A549 (cell line): ENCODE data around the gene MSRB3. TPM values are rescaled to one million over a fixed set of nuclear protein-coding genes. Genes with fewer than 3 reads are reported as not detected.

Source experiments
- ATAC-seq, 2 experiments: fragments of 200-7000 bp in 1 of 2; fragments of >200 bp in 1 of 2; cut with Nextera tagmentation in 1 of 2; cut with Tn5 transposase in 1 of 2; 3 replicates each; pipeline versions ENCODE4 v1.8.0 to v1.9.1; 2018 to 2020; ENCODE audit warnings: mild to moderate bottlenecking in 1 of 2, moderate library complexity in 1 of 2
- CTCF ChIA-PET: fragments of 300-600 bp; sonication (Branson Sonifier 250); formaldehyde crosslinking; extraction: SDS; loops from one replicate; lab custom pipeline; 2021; ENCODE audit warnings: antibody characterized with exemption, inconsistent platforms; lab: Yijun Ruan, JAX
- POLR2A ChIA-PET: fragments of 350-600 bp; formaldehyde crosslinking; extraction: SDS; loops from one replicate; lab custom pipeline; 2021; ENCODE audit warnings: antibody characterized with exemption, inconsistent platforms; lab: Yijun Ruan, JAX
- DNase-seq, 2 experiments: peaks; one replicate each; pipeline versions ENCODE4 v3.0.0 to v3.0.0-alpha.2; 2011 to 2016; ENCODE audit warnings: low read depth in 1 of 2, low spot score in 1 of 2
- FAIRE-seq: peaks from 2 replicates; lab custom pipeline; 2011; peaks lifted over from hg19 to GRCh38; lab: Jason Lieb, UNC
- H3K27ac ChIP-seq, 2 experiments: fragments of >200 bp; sonication (Bioruptor Twin); formaldehyde crosslinking; 3 replicates each; pipeline ENCODE4 v1.5.1; 2016 to 2017
- H3K4me1 ChIP-seq: fragments of >200 bp; sonication (Bioruptor Twin); formaldehyde crosslinking; 3 replicates; pipeline ENCODE4 v1.6.1; 2016
- H3K4me2 ChIP-seq: fragments of >200 bp; sonication (Bioruptor Twin); formaldehyde crosslinking; 3 replicates; pipeline ENCODE4 v1.6.1; 2016
- H3K4me3 ChIP-seq: fragments of >200 bp; sonication (Bioruptor Twin); formaldehyde crosslinking; 3 replicates; pipeline ENCODE4 v1.5.1; 2016
- H3K9me3 ChIP-seq: fragments of >200 bp; sonication (Bioruptor Twin); formaldehyde crosslinking; 3 replicates; pipeline ENCODE4 v1.6.1; 2016
- CEBPB ChIP-seq, 2 experiments: fragments of >200 bp in 1 of 2; sonication (Bioruptor Twin) in 1 of 2; formaldehyde crosslinking in 1 of 2; IDR thresholded peaks; 2 replicates each; pipeline ENCODE4 v1.6.1; 2012 to 2016
- CHD4 ChIP-seq: fragments of 200-600 bp; sonication (generic); IDR thresholded peaks from 2 replicates; pipeline ENCODE4 v1.6.1; 2016; ENCODE audit warnings: antibody characterized with exemption, mild to moderate bottlenecking, borderline replicate concordance
- EHMT2 ChIP-seq: fragments of 200-600 bp; sonication (generic); IDR thresholded peaks from 2 replicates; pipeline ENCODE4 v1.6.1; 2016; ENCODE audit warnings: antibody characterized with exemption, low read depth, mild to moderate bottlenecking, moderate library complexity
- ESRRA ChIP-seq: fragments of 150-350 bp; IDR thresholded peaks from 2 replicates; pipeline ENCODE4 v1.6.1; 2014; ENCODE audit warnings: mild to moderate bottlenecking, low read length, borderline replicate concordance
- FOXS1 ChIP-seq: fragments of 250-450 bp; sonication (Bioruptor Pico); IDR thresholded peaks from 2 replicates; pipeline ENCODE4 v1.5.0; 2020; ENCODE audit warnings: mild to moderate bottlenecking, moderate library complexity
- HEYL ChIP-seq: fragments of 250-450 bp; sonication (Bioruptor Pico); IDR thresholded peaks from 2 replicates; pipeline ENCODE4 v1.8.0; 2021; ENCODE audit warnings: mild to moderate bottlenecking, moderate library complexity
- HMGXB4 ChIP-seq: fragments of 250-450 bp; sonication (Bioruptor Pico); IDR thresholded peaks from 2 replicates; pipeline ENCODE4 v1.5.0; 2021; ENCODE audit warnings: mild to moderate bottlenecking, moderate library complexity, borderline replicate concordance
- HOXB13 ChIP-seq: fragments of 250-450 bp; sonication (Bioruptor Pico); IDR thresholded peaks from 2 replicates; pipeline ENCODE4 v1.5.0; 2020; ENCODE audit warnings: low read depth, mild to moderate bottlenecking, moderate library complexity
- HOXB5 ChIP-seq: fragments of 250-450 bp; sonication (Bioruptor Pico); IDR thresholded peaks from 2 replicates; pipeline ENCODE4 v1.5.0; 2020; ENCODE audit warnings: mild to moderate bottlenecking, moderate library complexity
- JUN ChIP-seq, 2 experiments: fragments of >200 bp; sonication (Bioruptor Twin); formaldehyde crosslinking; IDR thresholded peaks; 2 replicates in 1 of 2; 3 replicates in 1 of 2; pipeline ENCODE4 v1.6.1; 2016 to 2017
- KDM5A ChIP-seq: fragments of 200-600 bp; sonication (generic); IDR thresholded peaks from 2 replicates; pipeline ENCODE4 v1.6.1; 2016; ENCODE audit warnings: antibody characterized with exemption, mild to moderate bottlenecking
- NFE2L2 ChIP-seq: fragments of 150-350 bp; conservative IDR thresholded peaks from 2 replicates; pipeline ENCODE4 v1.6.1; 2014; ENCODE audit warnings: low read length
- NPAS2 ChIP-seq: fragments of 250-450 bp; sonication (Bioruptor Pico); IDR thresholded peaks from 2 replicates; pipeline ENCODE4 v1.8.0; 2022; ENCODE audit warnings: mild to moderate bottlenecking, moderate library complexity, borderline replicate concordance
- PHF8 ChIP-seq: fragments of 200-600 bp; sonication (generic); IDR thresholded peaks from 2 replicates; pipeline ENCODE4 v1.6.1; 2016; ENCODE audit warnings: low read depth, mild to moderate bottlenecking, antibody characterized with exemption, moderate library complexity, borderline replicate concordance
- RAD21 ChIP-seq, 2 experiments: fragments of >200 bp in 1 of 2; sonication (Bioruptor Twin) in 1 of 2; formaldehyde crosslinking in 1 of 2; IDR thresholded peaks in 1 of 2; conservative IDR thresholded peaks in 1 of 2; 2 replicates in 1 of 2; 3 replicates in 1 of 2; pipeline ENCODE4 v1.6.1; 2012 to 2018; ENCODE audit warnings: inconsistent platforms in 1 of 2
- RFX5 ChIP-seq: fragments of 450-650 bp; IDR thresholded peaks from 2 replicates; pipeline ENCODE4 v1.7.1; 2014; ENCODE audit warnings: antibody characterized with exemption, mild to moderate bottlenecking, moderate library complexity
- RNF2 ChIP-seq: fragments of 200-600 bp; sonication (generic); IDR thresholded peaks from 2 replicates; pipeline ENCODE4 v1.6.1; 2016; ENCODE audit warnings: low read depth, mild to moderate bottlenecking, antibody characterized with exemption, moderate library complexity, borderline replicate concordance
- SREBF2 ChIP-seq: fragments of 450-650 bp; IDR thresholded peaks from 2 replicates; pipeline ENCODE4 v1.6.1; 2014; ENCODE audit warnings: mild to moderate bottlenecking, moderate library complexity
- TFCP2L1 ChIP-seq: fragments of 250-450 bp; sonication (Bioruptor Pico); IDR thresholded peaks from 2 replicates; pipeline ENCODE4 v1.5.0; 2021; ENCODE audit warnings: mild to moderate bottlenecking
- ZFP36 ChIP-seq: fragments of 450-650 bp; IDR thresholded peaks from 2 replicates; pipeline ENCODE4 v1.6.1; 2014; ENCODE audit warnings: borderline replicate concordance; ENCODE audit not compliant: partially characterized antibody
- ZSCAN20 ChIP-seq: fragments of 250-450 bp; sonication (Bioruptor Pico); IDR thresholded peaks from 2 replicates; pipeline ENCODE4 v1.8.0; 2022; ENCODE audit warnings: mild to moderate bottlenecking, moderate library complexity
- WGBS: methylation state at CpG from one replicate; pipeline ENCODE4 v1.1.6; 2017; ENCODE audit errors: missing lambda C conversion rate; 5-methylcytosine and 5-hydroxymethylcytosine counted together
- polyA plus RNA-seq, 4 experiments: library from polyadenylated mRNA; depleted of rRNA in 3 of 4; stranded (reverse); fragments of >200 nt; fragmentation: RNase III in 1 of 4; extraction: RNeasy Plus Mini Kit Qiagen cat#74134 plus additional on column Dnase treatment in 1 of 4; gene quantifications; 2 replicates in 3 of 4; 3 replicates in 1 of 4; pipeline ENCODE4 v1.2.3, GENCODE V29; 2011 to 2017
- TF ChIP-seq, protein P1 (sequence below): fragments of >200 bp; sonication (Bioruptor Twin); formaldehyde crosslinking; IDR thresholded peaks from 3 replicates; pipeline ENCODE4 v1.6.1; 2016
- TF ChIP-seq, protein P2 (sequence below): fragments of 250-450 bp; sonication (Bioruptor Pico); IDR thresholded peaks from 2 replicates; pipeline ENCODE4 v1.5.0; 2020; ENCODE audit warnings: low read depth, mild to moderate bottlenecking, moderate library complexity
- TF ChIP-seq, protein P3 (sequence below): fragments of >200 bp; sonication (Bioruptor Twin); formaldehyde crosslinking; IDR thresholded peaks from 2 replicates; pipeline ENCODE4 v1.6.1; 2016
- TF ChIP-seq, protein P4 (sequence below): fragments of 200-600 bp; sonication (generic); IDR thresholded peaks from 2 replicates; pipeline ENCODE4 v1.6.1; 2016; ENCODE audit warnings: antibody characterized with exemption, mild to moderate bottlenecking, moderate library complexity
- TF ChIP-seq, protein P5 (sequence below): IDR thresholded peaks from 2 replicates; pipeline ENCODE4 v1.6.1; 2012

MSRB3 gene
- polyA plus RNA-seq, 2 of the 4 experiments (the other 2 are of a cell fraction) = 25.2 to 46.1 TPM

- no peak for TF ChIP-seq EHMT2
- TF ChIP-seq ESRRA = no peak
- TF ChIP-seq, protein P1, sequence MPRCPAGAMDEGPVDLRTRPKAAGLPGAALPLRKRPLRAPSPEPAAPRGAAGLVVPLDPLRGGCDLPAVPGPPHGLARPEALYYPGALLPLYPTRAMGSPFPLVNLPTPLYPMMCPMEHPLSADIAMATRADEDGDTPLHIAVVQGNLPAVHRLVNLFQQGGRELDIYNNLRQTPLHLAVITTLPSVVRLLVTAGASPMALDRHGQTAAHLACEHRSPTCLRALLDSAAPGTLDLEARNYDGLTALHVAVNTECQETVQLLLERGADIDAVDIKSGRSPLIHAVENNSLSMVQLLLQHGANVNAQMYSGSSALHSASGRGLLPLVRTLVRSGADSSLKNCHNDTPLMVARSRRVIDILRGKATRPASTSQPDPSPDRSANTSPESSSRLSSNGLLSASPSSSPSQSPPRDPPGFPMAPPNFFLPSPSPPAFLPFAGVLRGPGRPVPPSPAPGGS = no peak
- no peak for TF ChIP-seq RAD21 (conservative IDR thresholded peaks at IDR 0.05 in 1 of 2, IDR thresholded peaks at IDR 0.05 in 1 of 2)
- TF ChIP-seq, protein P2, sequence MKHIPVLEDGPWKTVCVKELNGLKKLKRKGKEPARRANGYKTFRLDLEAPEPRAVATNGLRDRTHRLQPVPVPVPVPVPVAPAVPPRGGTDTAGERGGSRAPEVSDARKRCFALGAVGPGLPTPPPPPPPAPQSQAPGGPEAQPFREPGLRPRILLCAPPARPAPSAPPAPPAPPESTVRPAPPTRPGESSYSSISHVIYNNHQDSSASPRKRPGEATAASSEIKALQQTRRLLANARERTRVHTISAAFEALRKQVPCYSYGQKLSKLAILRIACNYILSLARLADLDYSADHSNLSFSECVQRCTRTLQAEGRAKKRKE = no peak
- TF ChIP-seq HOXB13 (CRISPR knock-in tag) = no peak
- no peak for TF ChIP-seq KDM5A
- TF ChIP-seq RFX5 = no peak
- TF ChIP-seq TFCP2L1 (CRISPR knock-in tag) = no peak
- TF ChIP-seq ZSCAN20 (CRISPR knock-in tag) = no peak
- TF ChIP-seq RNF2 = no peak
- TF ChIP-seq CEBPB (IDR thresholded peaks at IDR 0.05) = no peak
- peaks cover 6% of the 10 kb centered on the region; the same call in 1 of the 3 replicates for H3K4me1 ChIP-seq
- FAIRE-seq (peak; percentile 49), ATAC-seq (no peak), DNase-seq (no peak)
- ChIA-PET CTCF (no interaction called here), POLR2A (no interaction called here)
- H3K4me3 ChIP-seq = no peak overlapping the region
- 89% methylated on average over 4 of the region's 4 CpGs for WGBS
- H3K27ac ChIP-seq = no peak overlapping the region
- H3K9me3 ChIP-seq = peaks cover 4% of the 10 kb centered on the region; the same call in 2 of the 3 replicates
- H3K4me2 ChIP-seq = no peak overlapping the region
These were observed 111.0 kb downstream of the MSRB3 start for GRCh38 chr12:65389436-65389835.

DNA sequence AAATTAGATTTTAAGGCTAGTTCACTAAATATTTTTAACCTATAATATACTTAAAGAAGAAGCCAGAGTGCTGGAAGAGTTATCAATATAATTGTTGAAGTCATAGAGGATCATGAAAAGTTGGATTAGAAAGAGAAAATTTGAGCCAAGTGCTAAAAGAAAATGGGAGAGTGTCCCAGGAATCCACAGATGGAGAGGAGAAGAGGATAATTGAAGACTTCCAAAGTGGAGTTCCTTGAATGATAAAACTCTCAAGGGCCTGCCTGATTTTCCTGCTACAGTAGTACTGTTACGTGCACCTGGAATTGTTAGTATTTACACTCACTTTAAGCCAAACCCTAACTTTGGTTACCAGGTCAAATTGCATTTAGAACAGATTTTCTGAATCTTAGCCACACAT, 113.2 kb downstream of the MSRB3 start:
- H3K4me1 ChIP-seq = no peaks in the 10 kb centered on the region
- CTCF ChIA-PET = no interaction called here
- no peak overlapping the region for H3K4me2 ChIP-seq
- H3K27ac ChIP-seq = no peak overlapping the region
- POLR2A ChIA-PET = no interaction called here
- DNase-seq (no peak), ATAC-seq (no peak), FAIRE-seq (no peak)
- 95% methylated on average over 1 of the region's 1 CpG for WGBS
- TF ChIP-seq ZFP36 = no peak
- TF ChIP-seq HOXB5 (CRISPR knock-in tag) = no peak
- no peak for TF ChIP-seq CHD4
- TF ChIP-seq NPAS2 (CRISPR knock-in tag) = no peak
- no peak for TF ChIP-seq PHF8
- TF ChIP-seq RAD21 (conservative IDR thresholded peaks at IDR 0.05 in 1 of 2, IDR thresholded peaks at IDR 0.05 in 1 of 2) = no peak
- TF ChIP-seq FOXS1 (CRISPR knock-in tag) = no peak
- TF ChIP-seq, protein P2 = no peak
- TF ChIP-seq HMGXB4 = no peak
- no peak for TF ChIP-seq NFE2L2
- no peak for TF ChIP-seq JUN (IDR thresholded peaks at IDR 0.05)
- TF ChIP-seq, protein P3, sequence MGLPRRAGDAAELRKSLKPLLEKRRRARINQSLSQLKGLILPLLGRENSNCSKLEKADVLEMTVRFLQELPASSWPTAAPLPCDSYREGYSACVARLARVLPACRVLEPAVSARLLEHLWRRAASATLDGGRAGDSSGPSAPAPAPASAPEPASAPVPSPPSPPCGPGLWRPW = no peak
- TF ChIP-seq, protein P4, sequence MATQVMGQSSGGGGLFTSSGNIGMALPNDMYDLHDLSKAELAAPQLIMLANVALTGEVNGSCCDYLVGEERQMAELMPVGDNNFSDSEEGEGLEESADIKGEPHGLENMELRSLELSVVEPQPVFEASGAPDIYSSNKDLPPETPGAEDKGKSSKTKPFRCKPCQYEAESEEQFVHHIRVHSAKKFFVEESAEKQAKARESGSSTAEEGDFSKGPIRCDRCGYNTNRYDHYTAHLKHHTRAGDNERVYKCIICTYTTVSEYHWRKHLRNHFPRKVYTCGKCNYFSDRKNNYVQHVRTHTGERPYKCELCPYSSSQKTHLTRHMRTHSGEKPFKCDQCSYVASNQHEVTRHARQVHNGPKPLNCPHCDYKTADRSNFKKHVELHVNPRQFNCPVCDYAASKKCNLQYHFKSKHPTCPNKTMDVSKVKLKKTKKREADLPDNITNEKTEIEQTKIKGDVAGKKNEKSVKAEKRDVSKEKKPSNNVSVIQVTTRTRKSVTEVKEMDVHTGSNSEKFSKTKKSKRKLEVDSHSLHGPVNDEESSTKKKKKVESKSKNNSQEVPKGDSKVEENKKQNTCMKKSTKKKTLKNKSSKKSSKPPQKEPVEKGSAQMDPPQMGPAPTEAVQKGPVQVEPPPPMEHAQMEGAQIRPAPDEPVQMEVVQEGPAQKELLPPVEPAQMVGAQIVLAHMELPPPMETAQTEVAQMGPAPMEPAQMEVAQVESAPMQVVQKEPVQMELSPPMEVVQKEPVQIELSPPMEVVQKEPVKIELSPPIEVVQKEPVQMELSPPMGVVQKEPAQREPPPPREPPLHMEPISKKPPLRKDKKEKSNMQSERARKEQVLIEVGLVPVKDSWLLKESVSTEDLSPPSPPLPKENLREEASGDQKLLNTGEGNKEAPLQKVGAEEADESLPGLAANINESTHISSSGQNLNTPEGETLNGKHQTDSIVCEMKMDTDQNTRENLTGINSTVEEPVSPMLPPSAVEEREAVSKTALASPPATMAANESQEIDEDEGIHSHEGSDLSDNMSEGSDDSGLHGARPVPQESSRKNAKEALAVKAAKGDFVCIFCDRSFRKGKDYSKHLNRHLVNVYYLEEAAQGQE = no peak
- no peak for TF ChIP-seq RNF2
- TF ChIP-seq SREBF2 = no peak
- TF ChIP-seq, protein P5, sequence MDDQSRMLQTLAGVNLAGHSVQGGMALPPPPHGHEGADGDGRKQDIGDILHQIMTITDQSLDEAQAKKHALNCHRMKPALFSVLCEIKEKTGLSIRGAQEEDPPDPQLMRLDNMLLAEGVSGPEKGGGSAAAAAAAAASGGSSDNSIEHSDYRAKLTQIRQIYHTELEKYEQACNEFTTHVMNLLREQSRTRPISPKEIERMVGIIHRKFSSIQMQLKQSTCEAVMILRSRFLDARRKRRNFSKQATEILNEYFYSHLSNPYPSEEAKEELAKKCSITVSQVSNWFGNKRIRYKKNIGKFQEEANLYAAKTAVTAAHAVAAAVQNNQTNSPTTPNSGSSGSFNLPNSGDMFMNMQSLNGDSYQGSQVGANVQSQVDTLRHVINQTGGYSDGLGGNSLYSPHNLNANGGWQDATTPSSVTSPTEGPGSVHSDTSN = no peak
- no peak for TF ChIP-seq HEYL (CRISPR knock-in tag)
- no peak for TF ChIP-seq ZSCAN20 (CRISPR knock-in tag)
- no peak overlapping the region for H3K4me3 ChIP-seq
- H3K9me3 ChIP-seq = peaks cover 11% of the 10 kb centered on the region; the same call in 2 of the 3 replicates
